SK-N-SH (cell line): ENCODE results near the gene NIPAL3. TPM values are rescaled to one million over a fixed set of nuclear protein-coding genes. Genes with fewer than 3 reads are reported as not detected.
A peak's percentile ranks its signal among the peaks of the same experiment; 100 is the strongest.

ENCODE experiments used
- CTCF ChIA-PET: fragments of 300-600, 350-600 bp; formaldehyde crosslinking; extraction: SDS; loops from one replicate; lab custom pipeline; 2021; lab: Yijun Ruan, JAX
- POLR2A ChIA-PET: fragments of 350-600 bp; sonication (Branson Sonifier 250); formaldehyde crosslinking; extraction: SDS; loops from one replicate; lab custom pipeline; 2020; ENCODE audit warnings: antibody characterized with exemption, inconsistent platforms; lab: Yijun Ruan, JAX
- DNase-seq: peaks from one replicate; pipeline ENCODE4 v3.0.0; 2012
- H2AFZ ChIP-seq: fragments of 200-600 bp; sonication (generic); 2 replicates; pipeline ENCODE4 v1.8.1; 2016; ENCODE audit warnings: antibody characterized with exemption, mild to moderate bottlenecking, low read depth
- H3F3A ChIP-seq: fragments of 200-600 bp; sonication (generic); replicated peaks from 2 replicates; pipeline ENCODE3; 2016; ENCODE audit warnings: antibody characterized with exemption, mild to moderate bottlenecking; ENCODE audit not compliant: insufficient read depth
- H3K27ac ChIP-seq, 2 experiments: fragments of 200-500 bp in 1 of 2; fragments of 200-600 bp in 1 of 2; sonication (Bioruptor generic) in 1 of 2; sonication (generic), shearing (Covaris generic) in 1 of 2; 2 replicates each; pipeline versions ENCODE4 v1.5.1 to v1.6.1; 2014 to 2016; ENCODE audit warnings: low read depth in 2 of 2, inconsistent platforms in 1 of 2, low read length in 1 of 2, mild to moderate bottlenecking in 1 of 2, mixed read lengths in 1 of 2
- H3K27me3 ChIP-seq: fragments of 200-600 bp; sonication (generic), shearing (Covaris generic); 2 replicates; pipeline ENCODE4 v1.6.1; 2016; ENCODE audit warnings: mixed run types; ENCODE audit not compliant: insufficient read depth
- H3K36me3 ChIP-seq, 2 experiments: fragments of 200-500 bp in 1 of 2; fragments of 200-600 bp in 1 of 2; sonication (Bioruptor generic) in 1 of 2; sonication (generic) in 1 of 2; replicated peaks in 1 of 2; 2 replicates each; pipeline versions ENCODE3 to v1.5.1; 2014 to 2016; ENCODE audit warnings: low read length in 1 of 2, mild to moderate bottlenecking in 1 of 2; ENCODE audit not compliant: insufficient read depth in 2 of 2, control insufficient read depth in 1 of 2
- H3K4me1 ChIP-seq, 2 experiments: fragments of 200-500 bp in 1 of 2; fragments of 200-600 bp in 1 of 2; sonication (Bioruptor generic) in 1 of 2; sonication (generic), shearing (Covaris generic) in 1 of 2; 2 replicates each; pipeline versions ENCODE4 v1.5.1 to v1.6.1; 2014 to 2016; ENCODE audit warnings: low read depth in 1 of 2, low read length in 1 of 2, mixed run types in 1 of 2; ENCODE audit not compliant: insufficient read depth in 2 of 2, control insufficient read depth in 1 of 2
- H3K4me2 ChIP-seq: fragments of 200-600 bp; sonication (generic), shearing (Covaris generic); 2 replicates; pipeline ENCODE4 v1.6.1; 2017; ENCODE audit warnings: mixed run types
- H3K4me3 ChIP-seq, 2 experiments: fragments of 200-500 bp in 1 of 2; fragments of 200-600 bp in 1 of 2; sonication (Bioruptor generic) in 1 of 2; sonication (generic), shearing (Covaris generic) in 1 of 2; 2 replicates each; pipeline versions ENCODE4 v1.5.1 to v1.8.1; 2014 to 2016; ENCODE audit warnings: low read depth in 2 of 2, inconsistent platforms in 1 of 2, low read length in 1 of 2, mild to moderate bottlenecking in 1 of 2, mixed read lengths in 1 of 2, moderate library complexity in 1 of 2
- H3K79me2 ChIP-seq: fragments of 200-600 bp; sonication (generic); 2 replicates; pipeline ENCODE4 v1.8.1; 2017; ENCODE audit warnings: mild to moderate bottlenecking; ENCODE audit not compliant: insufficient read depth
- H3K9ac ChIP-seq: fragments of 200-600 bp; sonication (generic); 2 replicates; pipeline ENCODE4 v1.6.1; 2017; ENCODE audit warnings: mixed run types
- H3K9me2 ChIP-seq: fragments of 200-600 bp; sonication (generic); 2 replicates; pipeline ENCODE4 v1.6.1; 2017; ENCODE audit warnings: mixed run types
- H3K9me3 ChIP-seq: fragments of 200-600 bp; sonication (generic); 2 replicates; pipeline ENCODE4 v1.6.1; 2017; ENCODE audit warnings: mixed run types, mild to moderate bottlenecking, moderate library complexity
- H4K20me1 ChIP-seq: fragments of 200-600 bp; sonication (generic); 2 replicates; pipeline ENCODE4 v1.6.1; 2017; ENCODE audit warnings: mild to moderate bottlenecking, mixed run types; ENCODE audit not compliant: insufficient read depth
- EP300 ChIP-seq, 2 experiments: IDR thresholded peaks; 2 replicates each; pipeline versions ENCODE4 v1.4.0 to v1.6.1; 2012; ENCODE audit warnings: borderline replicate concordance in 1 of 2, low read depth in 1 of 2, low read length in 1 of 2
- FOSL2 ChIP-seq: IDR thresholded peaks from 2 replicates; pipeline ENCODE4 v1.4.0; 2012; ENCODE audit warnings: low read depth, mild to moderate bottlenecking, moderate library complexity, borderline replicate concordance
- FOXJ3 ChIP-seq: sonication (generic); formaldehyde crosslinking; IDR thresholded peaks from 2 replicates; pipeline ENCODE4 v1.5.1; 2020; ENCODE audit warnings: mild to moderate bottlenecking, missing genetic modification reagents
- GATA2 ChIP-seq: sonication (generic); formaldehyde crosslinking; IDR thresholded peaks from 2 replicates; pipeline ENCODE4 v1.5.0; 2020; ENCODE audit warnings: mild to moderate bottlenecking, missing genetic modification reagents
- JUND ChIP-seq: IDR thresholded peaks from 2 replicates; pipeline ENCODE4 v1.4.0; 2012
- NFIC ChIP-seq: IDR thresholded peaks from 2 replicates; pipeline ENCODE4 v1.4.0; 2012; ENCODE audit warnings: borderline replicate concordance
- RAD21 ChIP-seq: IDR thresholded peaks from 2 replicates; pipeline ENCODE4 v1.6.1; 2012; ENCODE audit warnings: mild to moderate bottlenecking, low read length
- RCOR1 ChIP-seq: fragments of 150-350 bp; IDR thresholded peaks from 2 replicates; pipeline ENCODE4 v1.6.1; 2017; ENCODE audit warnings: antibody characterized with exemption, low read length
- SIN3A ChIP-seq: IDR thresholded peaks from 2 replicates; pipeline ENCODE4 v1.6.1; 2012; ENCODE audit warnings: low read depth, mild to moderate bottlenecking, low read length, moderate library complexity, borderline replicate concordance
- SMC3 ChIP-seq: IDR thresholded peaks from 2 replicates; pipeline ENCODE4 v1.6.1; 2012; ENCODE audit warnings: low read depth, low read length, improper control_type of control experiment
- TEAD4 ChIP-seq: IDR thresholded peaks from 2 replicates; pipeline ENCODE4 v1.4.0; 2012; ENCODE audit warnings: mild to moderate bottlenecking, borderline replicate concordance; ENCODE audit not compliant: insufficient read depth
- YY1 ChIP-seq: IDR thresholded peaks from 2 replicates; pipeline ENCODE4 v1.4.0; 2012; ENCODE audit warnings: low read depth, mild to moderate bottlenecking
- WGBS: methylation state at CpG from one replicate; pipeline ENCODE4 v1.1.6; 2017; ENCODE audit warnings: low lambda C conversion rate; 5-methylcytosine and 5-hydroxymethylcytosine counted together
- polyA plus RNA-seq, 3 experiments: library from polyadenylated mRNA; depleted of rRNA; stranded (reverse); fragments of >200 nt; gene quantifications; 2 replicates each; pipeline ENCODE4 v1.2.3, GENCODE V29; 2012

NIPAL3 gene
- polyA plus RNA-seq, 1 of the 3 experiments (the other 2 are of a cell fraction), result 20.3 TPM

GRCh38 chr1:24438423-24438901 is 22.9 kb downstream of the NIPAL3 start:
- no peak overlapping the region for H3K9ac ChIP-seq
- DNase-seq, result peak; percentile 70
- no peak overlapping the region; a peak in 1 of 4 replicates for H3K27ac ChIP-seq
- H3F3A ChIP-seq, result no peaks in the 10 kb centered on the region
- POLR2A ChIA-PET, result no interaction called here
- no peaks in the 10 kb centered on the region for H3K27me3 ChIP-seq
- H3K79me2 ChIP-seq, result no peaks in the 10 kb centered on the region
- TF ChIP-seq YY1 (no peak), SMC3 (peak; percentile 8; the same call in 1 of the 2 replicates), RCOR1 (0 out of 2 replicates have a peak, but pooled peaks have one; percentile 20), JUND (no peak), GATA2 (CRISPR knock-in tag) (peak; percentile 20; the same call in 1 of the 2 replicates), RAD21 (peak; percentile 39; the same call in 1 of the 2 replicates), TEAD4 (no peak)
- H4K20me1 ChIP-seq, result no peaks in the 10 kb centered on the region
- no peak overlapping the region for H3K4me2 ChIP-seq
- H2AFZ ChIP-seq, result no peak overlapping the region
- 56% methylated on average over 7 of the region's 9 CpGs for WGBS
- 0 out of 2 replicates have a peak, but pooled peaks cover 3% of the 10 kb centered on the region for H3K9me2 ChIP-seq
- CTCF ChIA-PET, result interaction anchor here (0.5 to 1.2 kb wide), 5 partner anchors 21 to 148 kb away, joined by 3 to 6 read pairs (median 4); partner anchors contain the start of gene NIPAL3
- H3K4me1 ChIP-seq, result peaks cover 0 to 19% of the 10 kb centered on the region in 2 experiments; a peak in 1 of 4 replicates
- no peaks in the 10 kb centered on the region for H3K9me3 ChIP-seq
- H3K36me3 ChIP-seq, result peaks cover 3% of the 10 kb centered on the region in 2 experiments
- no peak overlapping the region for H3K4me3 ChIP-seq

- no peak overlapping the region for H3K4me3 ChIP-seq
- H3K27me3 ChIP-seq, result no peaks in the 10 kb centered on the region
- H3K27ac ChIP-seq, result no peak overlapping the region
- CTCF ChIA-PET, result interaction anchor here (0.7 to 0.8 kb wide), 2 partner anchors 24 to 147 kb away, joined by 3 read pairs; no protein-coding TSS in a partner anchor
- no peak overlapping the region for H3K9ac ChIP-seq
- peaks cover 0 to 6% of the 10 kb centered on the region in 2 experiments for H3K36me3 ChIP-seq
- no peak overlapping the region for H3K4me2 ChIP-seq
- POLR2A ChIA-PET, result no interaction called here
- no peaks in the 10 kb centered on the region for H3F3A ChIP-seq
- DNase-seq, result no peak
- no peaks in the 10 kb centered on the region for H3K79me2 ChIP-seq
- no peak for TF ChIP-seq NFIC
- TF ChIP-seq RAD21, result no peak
- TF ChIP-seq SIN3A, result no peak
- TF ChIP-seq TEAD4, result no peak
- no peak for TF ChIP-seq SMC3
- no peak for TF ChIP-seq FOXJ3
- no peak for TF ChIP-seq YY1
- no peak for TF ChIP-seq EP300 (IDR thresholded peaks at IDR 0.05; ENCODE audit: borderline replicate concordance in 1 of 2, low read depth in 1 of 2, low read length in 1 of 2)
- no peak for TF ChIP-seq FOSL2
- H3K9me2 ChIP-seq, result no peaks in the 10 kb centered on the region
- 100% methylated on average over 2 of the region's 2 CpGs for WGBS
- H4K20me1 ChIP-seq, result no peaks in the 10 kb centered on the region
- no peaks in the 10 kb centered on the region for H3K9me3 ChIP-seq
- no peak overlapping the region for H2AFZ ChIP-seq
- H3K4me1 ChIP-seq, result peaks cover 0 to 19% of the 10 kb centered on the region in 2 experiments; a peak in 1 of 4 replicates
Measured at GRCh38 chr1:24440436-24440835, 24.8 kb downstream of the NIPAL3 start.
